ENCODE data around the gene TBCD. TPM values are rescaled to one million over a fixed set of nuclear protein-coding genes. Genes with fewer than 3 reads are reported as not detected.

Gene TBCD
- polyA plus RNA-seq, 2 of the 4 experiments (the other 2 are of a cell fraction) = 33.5 to 49.1 TPM

DNA sequence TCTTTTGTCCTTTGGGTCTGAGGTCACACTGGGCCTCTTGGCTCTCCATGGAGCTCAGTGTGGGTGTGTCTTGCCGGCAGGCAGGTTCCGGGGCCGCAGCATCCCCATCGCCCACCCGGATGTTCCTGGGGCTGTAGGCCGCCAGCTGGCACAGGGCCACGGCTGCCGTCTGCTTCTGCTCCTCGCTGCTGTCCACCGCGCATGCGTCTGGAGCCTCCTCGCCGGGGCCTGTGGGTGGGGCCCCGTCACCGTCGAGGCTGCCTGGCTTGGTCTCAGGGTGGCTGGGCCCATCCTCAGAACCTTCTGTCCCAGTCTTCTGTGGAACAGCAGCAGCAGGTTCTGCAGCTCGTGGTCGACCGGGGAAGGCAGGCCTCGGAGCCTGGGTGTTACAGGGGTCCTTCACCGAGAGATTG lies 78.4 kb downstream of the TBCD start:
- WGBS (ENCODE audit: missing lambda C conversion rate) = 94% methylated on average over 22 of the region's 22 CpGs
- no peaks in the 10 kb centered on the region for H3K9me3 ChIP-seq
- CTCF ChIA-PET = interaction anchor here (0.7 kb wide), 1 partner anchor 68 kb away, joined by 3 read pairs; no protein-coding TSS in a partner anchor
- no peak overlapping the region for H3K27ac ChIP-seq
- H3K4me3 ChIP-seq = no peak overlapping the region
- ATAC-seq (no peak), FAIRE-seq (no peak), DNase-seq (ENCODE audit: low read depth in 1 of 2, low spot score in 1 of 2) (no peak)
- no peaks in the 10 kb centered on the region for H3K4me1 ChIP-seq
- POLR2A ChIA-PET = no interaction called here
- no peak overlapping the region for H3K4me2 ChIP-seq
- no peak for TF ChIP-seq SMC3 (IDR thresholded peaks at IDR 0.05)
- TF ChIP-seq KDM1A (IDR thresholded peaks at IDR 0.05; ENCODE audit: low read depth) = no peak

DNA sequence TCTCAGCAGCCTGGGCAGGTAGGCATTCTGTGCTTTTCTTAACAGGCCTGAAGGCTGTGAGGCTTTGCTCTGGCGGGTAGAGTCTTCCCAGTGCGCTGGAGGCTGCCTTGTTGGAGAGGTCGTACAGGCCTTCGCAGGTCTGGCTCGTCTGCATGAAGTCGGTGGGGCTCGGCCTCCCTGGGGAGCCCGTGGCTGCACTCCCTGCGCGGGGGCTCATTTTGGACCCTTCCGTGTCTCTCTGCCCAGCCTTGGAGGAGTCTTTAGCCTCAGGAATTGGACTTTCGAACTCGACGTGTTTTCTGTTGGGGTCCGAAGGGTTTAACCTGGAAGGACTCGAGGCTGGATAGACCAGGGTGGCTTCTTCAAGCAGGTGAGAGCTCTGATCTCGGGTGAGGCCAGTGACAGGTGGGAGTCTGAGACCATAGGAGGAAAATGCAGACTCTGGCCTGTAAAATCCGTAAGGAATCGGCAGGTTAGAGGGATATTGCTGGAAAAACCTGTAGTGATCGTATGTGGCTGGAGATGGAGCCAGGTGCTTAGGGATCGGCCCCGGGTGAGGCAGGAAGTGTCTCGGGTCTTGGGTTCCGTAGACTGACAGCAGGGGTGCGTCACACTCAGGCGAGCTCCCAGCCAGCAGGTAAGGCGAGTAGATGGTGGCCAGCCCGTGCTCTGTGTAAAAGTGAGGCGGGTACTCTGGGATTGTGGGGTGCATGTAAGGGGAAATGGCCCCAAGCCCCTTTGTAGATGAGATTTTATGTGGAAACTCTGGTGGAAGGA lies 79.4 kb downstream of the TBCD start:
- Histone ChIP-seq H3K4me2 (no peak overlapping the region), H3K27ac (no peak overlapping the region), H3K9me3 (no peaks in the 10 kb centered on the region), H3K4me3 (no peak overlapping the region), H3K4me1 (no peaks in the 10 kb centered on the region)
- 92% methylated on average over 29 of the region's 29 CpGs for WGBS (ENCODE audit: missing lambda C conversion rate)
- TF ChIP-seq MYC (IDR thresholded peaks at IDR 0.05; ENCODE audit: borderline replicate concordance, low read length) (no peak), RFX5 (IDR thresholded peaks at IDR 0.05) (no peak), HEYL (CRISPR knock-in tag; IDR thresholded peaks at IDR 0.05) (no peak), RARB (CRISPR knock-in tag; IDR thresholded peaks at IDR 0.05) (no peak), EP300 (IDR thresholded peaks at IDR 0.05) (no peak), KDM5A (IDR thresholded peaks at IDR 0.05) (no peak), RAD21 (conservative IDR thresholded peaks at IDR 0.05 in 1 of 2, IDR thresholded peaks at IDR 0.05 in 1 of 2) (no peak), HOXB13 (CRISPR knock-in tag; IDR thresholded peaks at IDR 0.05; ENCODE audit: low read depth) (no peak)
- TF ChIP-seq, protein P1, sequence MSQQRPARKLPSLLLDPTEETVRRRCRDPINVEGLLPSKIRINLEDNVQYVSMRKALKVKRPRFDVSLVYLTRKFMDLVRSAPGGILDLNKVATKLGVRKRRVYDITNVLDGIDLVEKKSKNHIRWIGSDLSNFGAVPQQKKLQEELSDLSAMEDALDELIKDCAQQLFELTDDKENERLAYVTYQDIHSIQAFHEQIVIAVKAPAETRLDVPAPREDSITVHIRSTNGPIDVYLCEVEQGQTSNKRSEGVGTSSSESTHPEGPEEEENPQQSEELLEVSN (IDR thresholded peaks at IDR 0.05; ENCODE audit: borderline replicate concordance, low read depth) = no peak
- TF ChIP-seq, protein P2, sequence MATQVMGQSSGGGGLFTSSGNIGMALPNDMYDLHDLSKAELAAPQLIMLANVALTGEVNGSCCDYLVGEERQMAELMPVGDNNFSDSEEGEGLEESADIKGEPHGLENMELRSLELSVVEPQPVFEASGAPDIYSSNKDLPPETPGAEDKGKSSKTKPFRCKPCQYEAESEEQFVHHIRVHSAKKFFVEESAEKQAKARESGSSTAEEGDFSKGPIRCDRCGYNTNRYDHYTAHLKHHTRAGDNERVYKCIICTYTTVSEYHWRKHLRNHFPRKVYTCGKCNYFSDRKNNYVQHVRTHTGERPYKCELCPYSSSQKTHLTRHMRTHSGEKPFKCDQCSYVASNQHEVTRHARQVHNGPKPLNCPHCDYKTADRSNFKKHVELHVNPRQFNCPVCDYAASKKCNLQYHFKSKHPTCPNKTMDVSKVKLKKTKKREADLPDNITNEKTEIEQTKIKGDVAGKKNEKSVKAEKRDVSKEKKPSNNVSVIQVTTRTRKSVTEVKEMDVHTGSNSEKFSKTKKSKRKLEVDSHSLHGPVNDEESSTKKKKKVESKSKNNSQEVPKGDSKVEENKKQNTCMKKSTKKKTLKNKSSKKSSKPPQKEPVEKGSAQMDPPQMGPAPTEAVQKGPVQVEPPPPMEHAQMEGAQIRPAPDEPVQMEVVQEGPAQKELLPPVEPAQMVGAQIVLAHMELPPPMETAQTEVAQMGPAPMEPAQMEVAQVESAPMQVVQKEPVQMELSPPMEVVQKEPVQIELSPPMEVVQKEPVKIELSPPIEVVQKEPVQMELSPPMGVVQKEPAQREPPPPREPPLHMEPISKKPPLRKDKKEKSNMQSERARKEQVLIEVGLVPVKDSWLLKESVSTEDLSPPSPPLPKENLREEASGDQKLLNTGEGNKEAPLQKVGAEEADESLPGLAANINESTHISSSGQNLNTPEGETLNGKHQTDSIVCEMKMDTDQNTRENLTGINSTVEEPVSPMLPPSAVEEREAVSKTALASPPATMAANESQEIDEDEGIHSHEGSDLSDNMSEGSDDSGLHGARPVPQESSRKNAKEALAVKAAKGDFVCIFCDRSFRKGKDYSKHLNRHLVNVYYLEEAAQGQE (IDR thresholded peaks at IDR 0.05) = no peak
- ChIA-PET POLR2A (no interaction called here), CTCF (no interaction called here)
- no peak for FAIRE-seq
- DNase-seq (ENCODE audit: low read depth in 1 of 2, low spot score in 1 of 2) = no peak
- no peak for ATAC-seq

DNA sequence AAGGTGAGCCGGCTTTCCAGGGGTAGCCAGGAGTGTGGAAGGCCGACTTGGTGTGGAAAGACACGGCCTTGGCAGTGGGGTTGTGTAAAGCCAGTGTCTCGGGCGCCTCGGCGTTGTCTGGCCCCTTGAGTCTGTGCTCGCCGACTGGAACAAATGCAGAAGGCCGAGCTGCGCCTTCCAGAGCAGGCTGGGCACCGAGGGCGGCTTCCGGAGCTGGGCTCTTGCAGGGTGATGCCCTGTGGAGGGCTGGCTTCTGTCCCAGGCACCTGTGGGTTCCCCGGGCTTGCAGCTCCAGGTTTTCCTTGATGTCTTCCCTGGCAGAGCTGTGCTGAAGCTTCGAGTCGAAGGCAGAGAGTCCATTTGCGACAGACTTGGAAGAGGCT lies 79.9 kb downstream of the TBCD start:
- POLR2A ChIA-PET = no interaction called here

More for the DNA sequence above, 79.9 kb downstream of the TBCD start:
- Histone ChIP-seq H3K4me3 (no peak overlapping the region), H3K4me1 (no peaks in the 10 kb centered on the region), H3K4me2 (no peak overlapping the region), H3K27ac (no peak overlapping the region), H3K9me3 (no peaks in the 10 kb centered on the region)
- ATAC-seq (0 out of 6 replicates have a peak, but pooled peaks of 1 of the 2 experiments have one; percentile 23), DNase-seq (ENCODE audit: low read depth in 1 of 2, low spot score in 1 of 2) (no peak), FAIRE-seq (no peak)
- CTCF ChIA-PET = interaction anchor here (0.7 to 0.9 kb wide), 2 partner anchors 9 to 50 kb away, joined by 3 to 4 read pairs; no protein-coding TSS in a partner anchor
- TF ChIP-seq, protein P3, sequence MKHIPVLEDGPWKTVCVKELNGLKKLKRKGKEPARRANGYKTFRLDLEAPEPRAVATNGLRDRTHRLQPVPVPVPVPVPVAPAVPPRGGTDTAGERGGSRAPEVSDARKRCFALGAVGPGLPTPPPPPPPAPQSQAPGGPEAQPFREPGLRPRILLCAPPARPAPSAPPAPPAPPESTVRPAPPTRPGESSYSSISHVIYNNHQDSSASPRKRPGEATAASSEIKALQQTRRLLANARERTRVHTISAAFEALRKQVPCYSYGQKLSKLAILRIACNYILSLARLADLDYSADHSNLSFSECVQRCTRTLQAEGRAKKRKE (CRISPR knock-in tag; IDR thresholded peaks at IDR 0.05; ENCODE audit: low read depth) = no peak
- TF ChIP-seq NFE2L2 (conservative IDR thresholded peaks at IDR 0.05; ENCODE audit: low read length) = no peak
- no peak for TF ChIP-seq MAZ (IDR thresholded peaks at IDR 0.05; ENCODE audit: borderline replicate concordance, low read depth, low read length)
- TF ChIP-seq ZC3H11A (IDR thresholded peaks at IDR 0.05) = no peak
- TF ChIP-seq FOXS1 (CRISPR knock-in tag; IDR thresholded peaks at IDR 0.05) = no peak
- TF ChIP-seq, protein P1 (IDR thresholded peaks at IDR 0.05; ENCODE audit: borderline replicate concordance, low read depth) = no peak
- TF ChIP-seq SMC3 (IDR thresholded peaks at IDR 0.05) = no peak
- no peak for TF ChIP-seq RNF2 (IDR thresholded peaks at IDR 0.05; ENCODE audit: borderline replicate concordance, low read depth)
- TF ChIP-seq HEYL (CRISPR knock-in tag; IDR thresholded peaks at IDR 0.05) = no peak
- TF ChIP-seq CBX8 (IDR thresholded peaks at IDR 0.05) = no peak
- TF ChIP-seq RFX5 (IDR thresholded peaks at IDR 0.05) = no peak
- no peak for TF ChIP-seq HDAC2 (IDR thresholded peaks at IDR 0.05)
- 89% methylated on average over 18 of the region's 18 CpGs for WGBS (ENCODE audit: missing lambda C conversion rate)
